Nephron (organoid): ENCODE measurements around the gene PRPF38A.

Experiments
- H3K27ac Mint-ChIP-seq, 3 experiments: 2 replicates each; pipeline ENCODE4 v1.8.0; 2020; ENCODE audit warnings: mixed read lengths in 3 of 3, mild to moderate bottlenecking in 2 of 3, moderate library complexity in 1 of 3
- H3K27me3 Mint-ChIP-seq: 2 replicates; pipeline ENCODE4 v1.8.0; 2021; ENCODE audit warnings: low read depth, mild to moderate bottlenecking, moderate library complexity, mixed read lengths
- H3K36me3 Mint-ChIP-seq: 2 replicates; pipeline ENCODE4 v1.8.0; 2020; ENCODE audit warnings: low read depth, mixed read lengths
- H3K4me1 Mint-ChIP-seq: 2 replicates; pipeline ENCODE4 v1.8.0; 2020; ENCODE audit warnings: mixed read lengths
- H3K4me3 Mint-ChIP-seq, 3 experiments: 2 replicates each; pipeline ENCODE4 v1.8.0; 2020; ENCODE audit warnings: mild to moderate bottlenecking in 3 of 3, mixed read lengths in 3 of 3, moderate library complexity in 2 of 3
- H3K9me3 Mint-ChIP-seq: 2 replicates; pipeline ENCODE4 v1.8.0; 2020; ENCODE audit warnings: mixed read lengths
- CTCF ChIP-seq, 3 experiments: fragments of 200-600 bp; sonication (generic); IDR thresholded peaks; one replicate each; pipeline ENCODE4 v1.5.0; 2021; ENCODE audit warnings: antibody characterized with exemption in 3 of 3; ENCODE audit not compliant: unreplicated experiment in 3 of 3

PRPF38A gene

GRCh38 chr1:52386458-52386857 lies 17.9 kb upstream of the PRPF38A start:
- H3K9me3 Mint-ChIP-seq = no peaks in the 10 kb centered on the region
- no peaks in the 10 kb centered on the region for H3K27me3 Mint-ChIP-seq
- no peak for TF ChIP-seq CTCF (IDR thresholded peaks at IDR 0.05; ENCODE audit: unreplicated experiment in 3 of 3)
- peaks cover 35% of the 10 kb centered on the region for H3K36me3 Mint-ChIP-seq
- no peaks in the 10 kb centered on the region for H3K4me1 Mint-ChIP-seq
- H3K4me3 Mint-ChIP-seq = no peak overlapping the region
- H3K27ac Mint-ChIP-seq = no peak overlapping the region

GRCh38 chr1:52393174-52393573 lies 11.2 kb upstream of the PRPF38A start:
- Mint-ChIP-seq H3K27ac (no peak overlapping the region), H3K36me3 (peaks cover 36% of the 10 kb centered on the region), H3K4me3 (no peak overlapping the region), H3K4me1 (no peaks in the 10 kb centered on the region), H3K9me3 (no peaks in the 10 kb centered on the region), H3K27me3 (no peaks in the 10 kb centered on the region)
- TF ChIP-seq CTCF (IDR thresholded peaks at IDR 0.05; ENCODE audit: unreplicated experiment in 3 of 3) = no peak

GRCh38 chr1:52399629-52400028 lies 4.8 kb upstream of the PRPF38A start:
- H3K27ac Mint-ChIP-seq = no peak overlapping the region
- H3K9me3 Mint-ChIP-seq = no peaks in the 10 kb centered on the region
- TF ChIP-seq CTCF (IDR thresholded peaks at IDR 0.05; ENCODE audit: unreplicated experiment in 3 of 3) = no peak
- peaks cover 37% of the 10 kb centered on the region for H3K36me3 Mint-ChIP-seq
- H3K27me3 Mint-ChIP-seq = no peaks in the 10 kb centered on the region
- H3K4me1 Mint-ChIP-seq = peaks cover 16% of the 10 kb centered on the region
- no peak overlapping the region for H3K4me3 Mint-ChIP-seq

GRCh38 chr1:52400131-52400530 lies 4.3 kb upstream of the PRPF38A start:
- peaks cover 18% of the 10 kb centered on the region for H3K4me1 Mint-ChIP-seq
- H3K27me3 Mint-ChIP-seq = no peaks in the 10 kb centered on the region
- H3K27ac Mint-ChIP-seq = no peak overlapping the region
- H3K4me3 Mint-ChIP-seq = no peak overlapping the region
- H3K9me3 Mint-ChIP-seq = no peaks in the 10 kb centered on the region
- H3K36me3 Mint-ChIP-seq = peaks cover 34% of the 10 kb centered on the region
- TF ChIP-seq CTCF (IDR thresholded peaks at IDR 0.05; ENCODE audit: unreplicated experiment in 3 of 3) = no peak

- H3K36me3 Mint-ChIP-seq = peaks cover 31% of the 10 kb centered on the region
- H3K27me3 Mint-ChIP-seq = no peaks in the 10 kb centered on the region
- H3K4me1 Mint-ChIP-seq = peaks cover 29% of the 10 kb centered on the region
- H3K4me3 Mint-ChIP-seq = peak overlapping the region; percentile 98 to 99 (median 98)
- no peaks in the 10 kb centered on the region for H3K9me3 Mint-ChIP-seq
- peak overlapping the region in 1 of 3 experiments; percentile 22 for H3K27ac Mint-ChIP-seq
- TF ChIP-seq CTCF (IDR thresholded peaks at IDR 0.05; ENCODE audit: unreplicated experiment in 3 of 3) = no peak
Observed at GRCh38 chr1:52402860-52403240, 1.6 kb upstream of the PRPF38A start.

- H3K4me1 Mint-ChIP-seq = peaks cover 29% of the 10 kb centered on the region
- no peak for TF ChIP-seq CTCF (IDR thresholded peaks at IDR 0.05; ENCODE audit: unreplicated experiment in 3 of 3)
- H3K4me3 Mint-ChIP-seq = peak overlapping the region; percentile 98 to 99 (median 98)
- H3K9me3 Mint-ChIP-seq = no peaks in the 10 kb centered on the region
- peak overlapping the region; percentile 92 to 99 (median 99) for H3K27ac Mint-ChIP-seq
- H3K36me3 Mint-ChIP-seq = peaks cover 37% of the 10 kb centered on the region
- no peaks in the 10 kb centered on the region for H3K27me3 Mint-ChIP-seq
Observed at GRCh38 chr1:52403566-52404115, 761 bp upstream of the PRPF38A start.
